ENCODE measurements around the gene CCSER2. TPM values are rescaled to one million over a fixed set of nuclear protein-coding genes. Genes with fewer than 3 reads are reported as not detected.
A peak's percentile ranks its signal among the peaks of the same experiment; 100 is the strongest.

Gene CCSER2
- polyA plus RNA-seq, 3 donors = 7.4 to 23.3 (median 14.3) TPM

DNA sequence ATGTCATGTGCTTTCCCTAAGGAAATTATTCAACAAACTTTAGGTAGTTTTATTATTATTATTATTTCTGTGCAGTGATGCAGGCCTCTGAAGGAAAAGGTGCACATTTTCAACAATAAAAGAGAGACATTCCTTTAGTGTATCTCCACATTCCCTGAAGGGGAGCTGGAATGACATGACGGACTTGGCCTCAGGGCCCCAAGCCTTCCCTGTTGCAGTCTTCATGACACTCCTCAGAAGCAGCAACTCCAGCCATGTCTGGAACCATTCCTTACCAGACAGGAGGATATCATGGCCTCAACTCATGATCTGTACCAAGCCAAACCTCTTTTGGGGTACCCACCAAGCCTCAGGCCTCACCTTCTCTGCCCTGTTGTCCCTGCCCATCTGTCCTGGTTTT is 35.2 kb upstream of the CCSER2 start:
- no peak overlapping the region for H3K4me3 ChIP-seq (replicated peaks in 1 of 3; ENCODE audit: low read depth in 2 of 3, low read length in 3 of 3)
- no peaks in the 10 kb centered on the region for H3K27me3 ChIP-seq (ENCODE audit: control insufficient read depth in 2 of 2, insufficient read depth in 2 of 2, low read length in 2 of 2)
- Mint-ChIP-seq H3K27me3 (ENCODE audit: low read depth in 3 of 3) (peaks cover 3 to 9% (median 9%) of the 10 kb centered on the region in 3 donors), H3K36me3 (no peaks in the 10 kb centered on the region), H3K9me3 (no peaks in the 10 kb centered on the region), H3K4me3 (no peak overlapping the region), H3K27ac (no peak overlapping the region), H3K4me1 (no peaks in the 10 kb centered on the region)
- H3K79me2 ChIP-seq (ENCODE audit: insufficient read depth, low read length) = no peaks in the 10 kb centered on the region
- TF ChIP-seq CTCF (IDR thresholded peaks at IDR 0.05) = no peak
- H3K4me2 ChIP-seq (replicated peaks; ENCODE audit: extremely low read depth, low read length, poor library complexity, severe bottlenecking) = no peak overlapping the region
- no peak for DNase-seq
- no peak overlapping the region for H3K9ac ChIP-seq (ENCODE audit: insufficient read depth, low read length, poor library complexity, severe bottlenecking)
- H3K36me3 ChIP-seq (replicated peaks in 1 of 2; ENCODE audit: control insufficient read depth in 1 of 2, insufficient read depth in 2 of 2, low read length in 2 of 2) = no peaks in the 10 kb centered on the region
- H4K20me1 ChIP-seq (ENCODE audit: insufficient read depth, low read length) = no peaks in the 10 kb centered on the region
- H3K27ac ChIP-seq (ENCODE audit: low read depth in 1 of 2, low read length in 2 of 2) = no peak overlapping the region
- intact Hi-C loops (cut with micrococcal nuclease) = no loop called here
- peak overlapping the region; percentile 2 for H2AFZ ChIP-seq (ENCODE audit: insufficient read depth, low read depth, low read length, poor library complexity, severe bottlenecking)
- no peaks in the 10 kb centered on the region for H3K9me3 ChIP-seq (replicated peaks in 1 of 2; ENCODE audit: control insufficient read depth in 1 of 2, insufficient read depth in 1 of 2, low read length in 2 of 2)
- WGBS (ENCODE audit: insufficient coverage) = 100% methylated on average over 1 of the region's 1 CpG
- no peaks in the 10 kb centered on the region for H3K4me1 ChIP-seq (ENCODE audit: control insufficient read depth in 1 of 2, insufficient read depth in 2 of 2, low read length in 2 of 2)

DNA sequence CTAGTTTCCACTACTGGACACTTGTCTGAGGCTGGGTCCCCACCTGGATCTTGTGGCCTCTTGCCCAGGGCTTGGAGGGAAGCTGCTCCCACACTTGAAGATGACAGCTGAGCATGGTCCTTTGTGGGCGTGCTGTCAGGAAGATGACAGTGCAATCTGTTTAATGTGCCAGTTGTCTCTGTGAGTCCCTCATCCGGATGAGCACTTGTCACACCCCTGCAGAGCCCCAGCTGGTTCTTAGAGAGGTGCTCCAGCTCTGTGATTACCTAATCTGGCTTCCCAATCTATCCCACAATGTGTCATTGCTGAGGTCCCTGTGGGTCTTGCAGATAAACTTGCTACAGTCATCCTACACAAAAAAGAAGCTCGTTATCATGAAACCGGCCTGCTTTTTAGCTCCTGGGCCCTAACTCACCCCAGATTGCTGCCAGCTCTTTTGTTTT is 34.8 kb upstream of the CCSER2 start:
- peak overlapping the region; percentile 2 for H2AFZ ChIP-seq (ENCODE audit: insufficient read depth, low read depth, low read length, poor library complexity, severe bottlenecking)
- Mint-ChIP-seq H3K9me3 (no peaks in the 10 kb centered on the region), H3K27me3 (ENCODE audit: low read depth in 3 of 3) (peaks cover 7 to 9% (median 8%) of the 10 kb centered on the region in 3 donors), H3K27ac (no peak overlapping the region), H3K4me3 (no peak overlapping the region), H3K4me1 (no peaks in the 10 kb centered on the region), H3K36me3 (no peaks in the 10 kb centered on the region)
- H3K36me3 ChIP-seq (replicated peaks in 1 of 2; ENCODE audit: control insufficient read depth in 1 of 2, insufficient read depth in 2 of 2, low read length in 2 of 2) = no peaks in the 10 kb centered on the region
- H3K4me2 ChIP-seq (replicated peaks; ENCODE audit: extremely low read depth, low read length, poor library complexity, severe bottlenecking) = no peak overlapping the region
- no peak for DNase-seq
- TF ChIP-seq CTCF (IDR thresholded peaks at IDR 0.05) = no peak
- WGBS (ENCODE audit: insufficient coverage) = 4% methylated on average over 4 of the region's 4 CpGs
- no peaks in the 10 kb centered on the region for H3K9me3 ChIP-seq (replicated peaks in 1 of 2; ENCODE audit: control insufficient read depth in 1 of 2, insufficient read depth in 1 of 2, low read length in 2 of 2)
- no peak overlapping the region for H3K27ac ChIP-seq (ENCODE audit: low read depth in 1 of 2, low read length in 2 of 2)
- H3K4me3 ChIP-seq (replicated peaks in 1 of 3; ENCODE audit: low read depth in 2 of 3, low read length in 3 of 3) = no peak overlapping the region
- no peaks in the 10 kb centered on the region for H3K27me3 ChIP-seq (ENCODE audit: control insufficient read depth in 2 of 2, insufficient read depth in 2 of 2, low read length in 2 of 2)
- H4K20me1 ChIP-seq (ENCODE audit: insufficient read depth, low read length) = no peaks in the 10 kb centered on the region
- no peaks in the 10 kb centered on the region for H3K4me1 ChIP-seq (ENCODE audit: control insufficient read depth in 1 of 2, insufficient read depth in 2 of 2, low read length in 2 of 2)
- H3K79me2 ChIP-seq (ENCODE audit: insufficient read depth, low read length) = no peaks in the 10 kb centered on the region
- intact Hi-C loops (cut with micrococcal nuclease) = no loop called here
- H3K9ac ChIP-seq (ENCODE audit: insufficient read depth, low read length, poor library complexity, severe bottlenecking) = no peak overlapping the region

All from CD14-positive monocyte (primary cell).